Body of pancreas (tissue), 4 donors: ENCODE measurements around the gene VPS45. TPM values are rescaled to one million over a fixed set of nuclear protein-coding genes. Genes with fewer than 3 reads are reported as not detected.

Experiments
- ATAC-seq: fragments of 150-250 bp; one replicate; pipeline ENCODE4 v1.9.1; 2016
- DNase-seq, 4 donors: peaks; one replicate each; pipeline ENCODE4 v3.0.0-alpha.2; 2019
- H3K27ac ChIP-seq, 4 donors: fragments of 200-600 bp; sonication (generic); 1 replicate in 3 of 4; 2 replicates in 1 of 4; pipeline versions ENCODE4 v1.5.1 to v1.6.1; 2016 to 2019; ENCODE audit warnings: mild to moderate bottlenecking in 1 of 4, mixed read lengths in 1 of 4, moderate library complexity in 1 of 4
- H3K27me3 ChIP-seq, 2 donors: fragments of 200-600 bp; sonication (generic); one replicate each; pipeline ENCODE4 v1.6.0; 2016; ENCODE audit warnings: mild to moderate bottlenecking in 1 of 2
- H3K36me3 ChIP-seq, 2 donors: fragments of 200-600 bp; sonication (generic); replicated peaks in 1 of 2; 2 replicates each; pipeline ENCODE4 v1.5.1; 2016; ENCODE audit warnings: low read depth in 2 of 2; ENCODE audit not compliant: insufficient read depth in 1 of 2
- H3K4me1 ChIP-seq: fragments of 200-600 bp; sonication (generic); one replicate; pipeline ENCODE4 v1.6.0; 2016
- H3K4me3 ChIP-seq, 2 donors: fragments of 200-600 bp; sonication (generic); 1 replicate in 1 of 2; 2 replicates in 1 of 2; pipeline ENCODE4 v1.5.1; 2016 to 2019
- H3K9me3 ChIP-seq, 3 donors: fragments of 200-600 bp; sonication (generic); 1 replicate in 2 of 3; 2 replicates in 1 of 3; pipeline ENCODE4 v1.5.1; 2016
- POLR2A ChIP-seq, 3 donors: fragments of 450-650 bp; IDR thresholded peaks; one replicate each; pipeline ENCODE4 v1.6.1; 2016; ENCODE audit warnings: antibody characterized with exemption in 3 of 3, mild to moderate bottlenecking in 2 of 3
- WGBS, 2 donors: methylation state at CpG; one replicate each; pipeline ENCODE4 v1.1.5; 2017; 5-methylcytosine and 5-hydroxymethylcytosine counted together
- intact Hi-C: fragments of 100-400 bp; cut with DNase I; formaldehyde crosslinking; loops from one replicate; pipeline ENCODE4 v1.15.1; 2023
- total RNA-seq, 2 donors: library from RNA; depleted of rRNA; stranded (reverse); fragments of >200 nt; gene quantifications; one replicate each; pipeline ENCODE4 v1.1.0, GENCODE V29; 2016
- TF ChIP-seq, protein P1 (sequence below), 7 experiments: fragments of 450-650 bp in 4 of 7; fragments of 200-600 bp in 3 of 7; sonication (generic) in 3 of 7; IDR thresholded peaks; one replicate each; pipeline ENCODE4 v1.5.1; 2016 to 2019; ENCODE audit warnings: antibody characterized with exemption in 7 of 7

Gene VPS45
- total RNA-seq, 2 donors from 2014 or later, result 30.9 to 34.3 TPM

DNA sequence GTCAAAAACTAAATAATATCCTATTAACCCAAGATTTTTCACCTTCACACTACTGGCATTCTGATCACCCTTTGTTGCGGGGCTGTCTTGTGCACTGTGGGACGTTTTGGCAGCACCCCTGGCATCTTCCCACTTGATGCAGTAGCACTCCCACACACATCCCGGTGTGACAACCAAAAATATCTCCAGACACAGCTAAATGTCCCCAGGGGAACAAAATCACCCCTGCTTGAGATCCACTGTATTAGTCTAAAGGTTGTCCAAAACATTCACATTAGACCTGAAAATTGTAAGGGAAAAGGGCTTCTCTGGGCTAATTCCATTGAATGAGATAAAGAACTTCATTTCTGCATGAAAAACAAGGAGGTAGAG is 120.0 kb downstream of the VPS45 start:
- Histone ChIP-seq H3K27me3 (peaks cover 0 to 14% of the 10 kb centered on the region in 2 donors), H3K9me3 (no peaks in the 10 kb centered on the region), H3K36me3 (no peaks in the 10 kb centered on the region), H3K27ac (no peak overlapping the region), H3K4me1 (peaks cover 9% of the 10 kb centered on the region), H3K4me3 (no peak overlapping the region)
- 17 to 24% methylated on average over 3 of the region's 3 CpGs for WGBS, 2 donors
- intact Hi-C loops, result no loop called here
- ATAC-seq, result peak; percentile 24
- DNase-seq, result no peak
- no peak for TF ChIP-seq POLR2A (IDR thresholded peaks at IDR 0.05)
- TF ChIP-seq, protein P1, sequence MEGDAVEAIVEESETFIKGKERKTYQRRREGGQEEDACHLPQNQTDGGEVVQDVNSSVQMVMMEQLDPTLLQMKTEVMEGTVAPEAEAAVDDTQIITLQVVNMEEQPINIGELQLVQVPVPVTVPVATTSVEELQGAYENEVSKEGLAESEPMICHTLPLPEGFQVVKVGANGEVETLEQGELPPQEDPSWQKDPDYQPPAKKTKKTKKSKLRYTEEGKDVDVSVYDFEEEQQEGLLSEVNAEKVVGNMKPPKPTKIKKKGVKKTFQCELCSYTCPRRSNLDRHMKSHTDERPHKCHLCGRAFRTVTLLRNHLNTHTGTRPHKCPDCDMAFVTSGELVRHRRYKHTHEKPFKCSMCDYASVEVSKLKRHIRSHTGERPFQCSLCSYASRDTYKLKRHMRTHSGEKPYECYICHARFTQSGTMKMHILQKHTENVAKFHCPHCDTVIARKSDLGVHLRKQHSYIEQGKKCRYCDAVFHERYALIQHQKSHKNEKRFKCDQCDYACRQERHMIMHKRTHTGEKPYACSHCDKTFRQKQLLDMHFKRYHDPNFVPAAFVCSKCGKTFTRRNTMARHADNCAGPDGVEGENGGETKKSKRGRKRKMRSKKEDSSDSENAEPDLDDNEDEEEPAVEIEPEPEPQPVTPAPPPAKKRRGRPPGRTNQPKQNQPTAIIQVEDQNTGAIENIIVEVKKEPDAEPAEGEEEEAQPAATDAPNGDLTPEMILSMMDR (IDR thresholded peaks at IDR 0.05), result no peak

DNA sequence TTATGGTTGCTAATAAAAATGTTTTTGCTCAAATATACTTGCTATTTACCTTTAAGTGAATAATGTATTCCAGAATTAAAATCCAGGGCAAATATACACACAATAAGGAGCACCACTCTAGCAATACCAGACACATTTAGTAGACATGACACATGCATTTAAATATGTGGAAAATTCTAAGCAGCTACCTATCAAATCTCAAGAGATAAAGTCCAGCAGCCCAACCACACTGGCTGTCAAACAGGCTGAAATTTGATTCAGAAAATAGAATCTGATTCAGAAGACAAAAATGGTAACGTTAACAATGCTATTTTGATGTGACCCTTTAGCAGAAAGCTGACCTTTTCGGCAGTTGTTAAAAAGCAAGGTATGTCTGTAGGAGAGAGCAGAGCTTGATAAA is 124.4 kb downstream of the VPS45 start:
- Histone ChIP-seq H3K27me3 (peaks cover 0 to 14% of the 10 kb centered on the region in 2 donors), H3K27ac (no peak overlapping the region), H3K9me3 (no peaks in the 10 kb centered on the region), H3K4me3 (no peak overlapping the region), H3K36me3 (no peaks in the 10 kb centered on the region), H3K4me1 (peaks cover 1% of the 10 kb centered on the region)
- TF ChIP-seq POLR2A (IDR thresholded peaks at IDR 0.05), result no peak
- ATAC-seq, result no peak
- WGBS, 2 donors, result 49 to 69% methylated on average over 2 of the region's 2 CpGs
- no peak for DNase-seq
- intact Hi-C loops, result no loop called here

DNA sequence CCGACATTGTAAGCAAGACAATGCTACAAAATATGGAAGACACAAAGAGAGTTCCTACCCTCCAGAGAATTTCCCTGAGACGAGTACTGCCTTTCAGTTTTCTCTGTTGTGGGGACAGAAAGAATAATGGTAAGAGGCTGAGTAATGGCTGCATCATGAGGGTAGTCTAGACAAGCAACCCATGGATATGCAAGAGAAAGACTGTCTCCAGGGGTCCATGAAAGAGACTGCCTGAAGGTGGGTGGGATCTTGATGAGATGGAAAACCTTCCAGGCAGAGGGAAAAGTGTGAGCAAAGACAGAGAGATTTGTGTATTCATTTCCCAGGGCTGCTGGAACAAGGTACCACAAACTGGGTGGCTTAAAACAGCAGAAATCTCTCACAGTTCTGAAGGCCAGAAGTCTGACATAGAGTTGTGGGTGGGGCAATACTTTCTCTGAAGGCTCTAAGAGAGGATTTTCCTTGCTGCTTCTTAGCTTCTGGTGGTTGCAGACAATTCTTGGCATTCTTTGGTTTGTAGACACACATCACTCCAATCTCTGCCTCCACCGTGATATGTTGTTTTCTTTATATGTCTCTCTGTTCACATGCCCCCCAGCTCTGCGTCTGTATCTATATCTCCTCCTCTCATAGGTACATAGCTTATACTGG is 126.9 kb downstream of the VPS45 start:
- 77 to 82% methylated on average over 4 of the region's 4 CpGs for WGBS, 2 donors
- H3K27ac ChIP-seq, result no peak overlapping the region
- no peaks in the 10 kb centered on the region for H3K4me1 ChIP-seq
- no peaks in the 10 kb centered on the region for H3K27me3 ChIP-seq
- intact Hi-C loops, result no loop called here
- H3K36me3 ChIP-seq, result no peaks in the 10 kb centered on the region
- ATAC-seq (no peak), DNase-seq (no peak)
- no peak for TF ChIP-seq POLR2A (IDR thresholded peaks at IDR 0.05)
- TF ChIP-seq, protein P1 (IDR thresholded peaks at IDR 0.05), result no peak
- H3K4me3 ChIP-seq, result no peak overlapping the region
- H3K9me3 ChIP-seq, result no peaks in the 10 kb centered on the region

Other genes with a start within 250 kb of the VPS45 start
- 10 to 100 TPM in 1 of 2 donors, 1 to 10 TPM in 1; 9.6 to 35.5 TPM for gene BOLA1, start 168.2 kb upstream of the VPS45 start, total RNA-seq
- gene SV2A, start 149.9 kb upstream of the VPS45 start, total RNA-seq, result 1 to 10 TPM in 1 of 2 donors, under 1 TPM in 1; 0.33 to 2.1 TPM
- gene SF3B4, start 140.0 kb upstream of the VPS45 start, total RNA-seq, result 1 to 10 TPM; 4.7 to 8.2 TPM
- gene MTMR11, start 130.9 kb upstream of the VPS45 start, total RNA-seq, result 10 to 100 TPM in 1 of 2 donors, 1 to 10 TPM in 1; 3.0 to 28.3 TPM
- 10 to 100 TPM in 1 of 2 donors, 1 to 10 TPM in 1; 8.6 to 13.2 TPM for gene OTUD7B, start 57.0 kb upstream of the VPS45 start, total RNA-seq
- 1 to 10 TPM; 5.3 to 7.0 TPM for gene PLEKHO1, start 82.1 kb downstream of the VPS45 start, total RNA-seq
- gene ANP32E, start 168.3 kb downstream of the VPS45 start, total RNA-seq, result 1 to 10 TPM; 9.2 to 9.3 TPM
- not detected for gene CA14, start 190.0 kb downstream of the VPS45 start, total RNA-seq
- gene APH1A, start 201.2 kb downstream of the VPS45 start, total RNA-seq, result 10 to 100 TPM; 33.0 to 56.6 TPM
- gene C1orf54, start 205.0 kb downstream of the VPS45 start, total RNA-seq, result 1 to 10 TPM in 1 of 2 donors, not detected in 1; 8.6 TPM
- 1 to 10 TPM in 1 of 2 donors, under 1 TPM in 1; 0.66 to 1.3 TPM for gene CIART, start 214.8 kb downstream of the VPS45 start, total RNA-seq
- gene MRPS21, start 226.1 kb downstream of the VPS45 start, total RNA-seq, result 10 to 100 TPM; 17.9 to 23.4 TPM